HepG2 (cell line): ENCODE measurements around the gene CDK14. TPM values are rescaled to one million over a fixed set of nuclear protein-coding genes. Genes with fewer than 3 reads are reported as not detected.

Source experiments
- ATAC-seq: fragments of 200-7000 bp; cut with Tn5 transposase; 3 replicates; pipeline ENCODE4 v1.9.1; 2020; ENCODE audit warnings: mild to moderate bottlenecking, moderate library complexity
- BruUV-seq: library from RNA; stranded (reverse); fragments of 400-500 nt; replicated peaks from 2 replicates; lab custom pipeline; 2021; lab: Mats Ljungman, UMichigan
- CTCF ChIA-PET: fragments of 300-600 bp; formaldehyde crosslinking; extraction: SDS; loops from one replicate; lab custom pipeline; 2021; ENCODE audit warnings: low total read pairs, inconsistent platforms, low intra/inter-chr PET ratio; lab: Yijun Ruan, JAX
- POLR2A ChIA-PET: fragments of 350-600 bp; sonication (Branson Sonifier 250); formaldehyde crosslinking; loops from one replicate; lab custom pipeline; 2020; ENCODE audit warnings: antibody characterized with exemption, inconsistent platforms; lab: Yijun Ruan, JAX
- DNase-seq: peaks from one replicate; pipeline ENCODE4 v3.0.0-alpha.2; 2015; ENCODE audit warnings: low spot score
- FAIRE-seq: peaks from 3 replicates; lab custom pipeline; 2011; peaks lifted over from hg19 to GRCh38; lab: Jason Lieb, UNC
- H2AFZ ChIP-seq: one replicate; pipeline ENCODE4 v1.6.1; 2011; ENCODE audit warnings: low read length, inconsistent platforms
- H3K27ac ChIP-seq: fragments of 300-600 bp; 3 replicates; pipeline ENCODE4 v1.8.0; 2011; ENCODE audit warnings: mixed run types, mild to moderate bottlenecking, mixed read lengths, low read length, inconsistent platforms; ENCODE audit not compliant: insufficient read depth; ENCODE audit errors: extremely low read length
- H3K27me3 ChIP-seq, 2 experiments: fragments of 200-600 bp in 1 of 2; 2 replicates in 1 of 2; 3 replicates in 1 of 2; pipeline versions ENCODE4 v1.6.0 to v1.8.0; 2011; ENCODE audit warnings: low read length in 2 of 2, mild to moderate bottlenecking in 2 of 2, moderate library complexity in 2 of 2, inconsistent platforms in 1 of 2; ENCODE audit not compliant: insufficient read depth in 2 of 2, control insufficient read depth in 1 of 2
- H3K36me3 ChIP-seq, 2 experiments: fragments of 200-600 bp in 1 of 2; replicated peaks in 1 of 2; 2 replicates in 1 of 2; 3 replicates in 1 of 2; pipeline versions ENCODE4 v1.5.1 to v1.8.0; 2011; ENCODE audit warnings: low read length in 2 of 2, inconsistent platforms in 1 of 2; ENCODE audit not compliant: insufficient read depth in 2 of 2, control insufficient read depth in 1 of 2
- H3K4me1 ChIP-seq: 2 replicates; pipeline ENCODE4 v1.5.1; 2012; ENCODE audit warnings: low read length, inconsistent platforms; ENCODE audit not compliant: insufficient read depth
- H3K4me2 ChIP-seq: 2 replicates; pipeline ENCODE4 v1.6.0; 2011; ENCODE audit warnings: low read depth, low read length, inconsistent platforms
- H3K4me3 ChIP-seq, 3 experiments: fragments of 200-600 bp in 1 of 3; sonication (generic), shearing (Covaris generic) in 1 of 3; replicated peaks in 1 of 3; 2 replicates each; pipeline ENCODE4 v1.5.1; 2011 to 2016; ENCODE audit warnings: low read length in 3 of 3, inconsistent platforms in 2 of 3, low read depth in 2 of 3, mild to moderate bottlenecking in 2 of 3, control low read depth in 1 of 3, mixed read lengths in 1 of 3; ENCODE audit not compliant: insufficient read depth in 1 of 3
- H3K79me2 ChIP-seq: one replicate; pipeline ENCODE4 v1.6.1; 2011; ENCODE audit warnings: low read length, inconsistent platforms; ENCODE audit not compliant: insufficient read depth
- H3K9ac ChIP-seq: 2 replicates; pipeline ENCODE4 v1.6.0; 2011; ENCODE audit warnings: mild to moderate bottlenecking, low read depth, low read length, inconsistent platforms; ENCODE audit not compliant: insufficient read depth
- H3K9me3 ChIP-seq: 2 replicates; pipeline ENCODE4 v1.5.1; 2012; ENCODE audit warnings: mild to moderate bottlenecking, low read length
- H4K20me1 ChIP-seq: 2 replicates; pipeline ENCODE4 v1.6.0; 2011; ENCODE audit warnings: inconsistent platforms, mild to moderate bottlenecking, low read length, moderate library complexity; ENCODE audit not compliant: insufficient read depth
- AGO2 ChIP-seq: fragments of 200-400 bp; formaldehyde crosslinking; optimal IDR thresholded peaks from 2 replicates; pipeline ENCODE3; 2017; ENCODE audit warnings: mild to moderate bottlenecking, low read depth, low read length, moderate library complexity
- CEBPB ChIP-seq: IDR thresholded peaks from 2 replicates; pipeline ENCODE4 v1.6.1; 2011; ENCODE audit warnings: low read depth, low read length, improper control_type of control experiment, borderline replicate concordance
- CEBPG ChIP-seq: IDR thresholded peaks from 2 replicates; pipeline ENCODE4 v1.6.1; 2016
- ELF3 ChIP-seq: IDR thresholded peaks from 2 replicates; pipeline ENCODE4 v1.6.1; 2016; ENCODE audit warnings: missing genetic modification reagents, missing compliant biosample characterization
- FOXP1 ChIP-seq, 2 experiments: fragments of 450-650 bp in 1 of 2; IDR thresholded peaks; 2 replicates each; pipeline ENCODE4 v1.6.1; 2017 to 2018; ENCODE audit warnings: antibody characterized with exemption in 1 of 2
- GATAD2A ChIP-seq: IDR thresholded peaks from 2 replicates; pipeline ENCODE4 v1.6.1; 2016
- SOX13 ChIP-seq, 3 experiments: fragments of 450-650 bp in 1 of 3; sonication (generic) in 1 of 3; formaldehyde crosslinking in 1 of 3; IDR thresholded peaks in 2 of 3; conservative IDR thresholded peaks in 1 of 3; 2 replicates each; pipeline versions ENCODE4 v1.5.0 to v1.6.1; 2016 to 2020; ENCODE audit warnings: antibody characterized with exemption in 1 of 3, mild to moderate bottlenecking in 1 of 3, missing compliant biosample characterization in 1 of 3, missing genetic modification reagents in 1 of 3, moderate library complexity in 1 of 3
- ZNF12 ChIP-seq: sonication (generic); formaldehyde crosslinking; IDR thresholded peaks from 2 replicates; pipeline ENCODE4 v1.5.0; 2020; ENCODE audit warnings: missing genetic modification reagents
- ZNF510 ChIP-seq: sonication (generic); formaldehyde crosslinking; IDR thresholded peaks from 2 replicates; pipeline ENCODE4 v1.4.0; 2020; ENCODE audit warnings: low read depth, mild to moderate bottlenecking, missing genetic modification reagents
- WGBS: methylation state at CpG from one replicate; pipeline ENCODE4 v1.1.6; 2017; ENCODE audit warnings: low lambda C conversion rate; 5-methylcytosine and 5-hydroxymethylcytosine counted together
- in situ Hi-C: cut with HindIII; loops from 2 replicates; pipeline ENCODE4 v1.10.0; 2017; ENCODE audit warnings: low pct_unique_long_range_greater_than_20kb; ENCODE audit not compliant: extremely low pct_ligation_motif_present
- intact Hi-C: fragments of 100-400 bp; cut with micrococcal nuclease; formaldehyde crosslinking; loops from one replicate; pipeline ENCODE4 v1.10.0; 2022; ENCODE audit not compliant: unreplicated experiment
- polyA plus RNA-seq, 8 experiments: library from polyadenylated mRNA; depleted of rRNA in 3 of 8; stranded (reverse) in 7 of 8; unstranded in 1 of 8; fragments of >200 nt; fragmentation: Illumina TruSeq in 4 of 8; extraction: Trizol in 4 of 8; gene quantifications; 2 replicates each; pipeline versions ENCODE4 v1.2.1 to v1.2.3, GENCODE V29; 2011 to 2016; ENCODE audit warnings: low read depth in 4 of 8, missing spikeins in 1 of 8, mixed read lengths in 1 of 8; ENCODE audit not compliant: insufficient read depth in 1 of 8
- total RNA-seq, 5 experiments: library from RNA; depleted of rRNA; stranded (reverse); fragments of >200 nt; fragmentation: Illumina TruSeq; extraction: Trizol; gene quantifications; 2 replicates each; pipeline ENCODE4 v1.2.3, GENCODE V29; 2016; ENCODE audit warnings: low read depth in 1 of 5
- TF ChIP-seq, protein P1 (sequence below): IDR thresholded peaks from 2 replicates; pipeline ENCODE4 v1.4.0; 2020; ENCODE audit warnings: mild to moderate bottlenecking, missing genetic modification reagents
- TF ChIP-seq, protein P2 (sequence below): sonication (generic); formaldehyde crosslinking; IDR thresholded peaks from 2 replicates; pipeline ENCODE4 v1.5.1; 2020; ENCODE audit warnings: mild to moderate bottlenecking, missing genetic modification reagents, moderate library complexity

CDK14 gene
- total and polyA plus RNA-seq, 2 of the 13 experiments (the other 11 are each of a cell fraction or from before 2014, with no cell fraction given) = 0.26 to 0.71 TPM

- no TSS peak for BruUV-seq
- Histone ChIP-seq H4K20me1 (no peaks in the 10 kb centered on the region), H3K27me3 (no peaks in the 10 kb centered on the region), H3K9ac (no peak overlapping the region), H3K79me2 (no peaks in the 10 kb centered on the region), H2AFZ (no peak overlapping the region), H3K27ac (no peak overlapping the region), H3K4me2 (no peak overlapping the region), H3K4me3 (no peak overlapping the region), H3K9me3 (no peaks in the 10 kb centered on the region), H3K4me1 (peaks cover 16% of the 10 kb centered on the region), H3K36me3 (no peaks in the 10 kb centered on the region)
- in situ Hi-C loops (no loop called here), intact Hi-C loops (no loop called here)
- WGBS = 0% methylated on average over 2 of the region's 2 CpGs
- ATAC-seq (no peak), FAIRE-seq (no peak), DNase-seq (peak; percentile 32)
- CTCF ChIA-PET = no interaction called here
- POLR2A ChIA-PET = no interaction called here
- peak; percentile 65; the same call in 1 of the 2 replicates for TF ChIP-seq ZNF12 (CRISPR knock-in tag)
- TF ChIP-seq, protein P1, sequence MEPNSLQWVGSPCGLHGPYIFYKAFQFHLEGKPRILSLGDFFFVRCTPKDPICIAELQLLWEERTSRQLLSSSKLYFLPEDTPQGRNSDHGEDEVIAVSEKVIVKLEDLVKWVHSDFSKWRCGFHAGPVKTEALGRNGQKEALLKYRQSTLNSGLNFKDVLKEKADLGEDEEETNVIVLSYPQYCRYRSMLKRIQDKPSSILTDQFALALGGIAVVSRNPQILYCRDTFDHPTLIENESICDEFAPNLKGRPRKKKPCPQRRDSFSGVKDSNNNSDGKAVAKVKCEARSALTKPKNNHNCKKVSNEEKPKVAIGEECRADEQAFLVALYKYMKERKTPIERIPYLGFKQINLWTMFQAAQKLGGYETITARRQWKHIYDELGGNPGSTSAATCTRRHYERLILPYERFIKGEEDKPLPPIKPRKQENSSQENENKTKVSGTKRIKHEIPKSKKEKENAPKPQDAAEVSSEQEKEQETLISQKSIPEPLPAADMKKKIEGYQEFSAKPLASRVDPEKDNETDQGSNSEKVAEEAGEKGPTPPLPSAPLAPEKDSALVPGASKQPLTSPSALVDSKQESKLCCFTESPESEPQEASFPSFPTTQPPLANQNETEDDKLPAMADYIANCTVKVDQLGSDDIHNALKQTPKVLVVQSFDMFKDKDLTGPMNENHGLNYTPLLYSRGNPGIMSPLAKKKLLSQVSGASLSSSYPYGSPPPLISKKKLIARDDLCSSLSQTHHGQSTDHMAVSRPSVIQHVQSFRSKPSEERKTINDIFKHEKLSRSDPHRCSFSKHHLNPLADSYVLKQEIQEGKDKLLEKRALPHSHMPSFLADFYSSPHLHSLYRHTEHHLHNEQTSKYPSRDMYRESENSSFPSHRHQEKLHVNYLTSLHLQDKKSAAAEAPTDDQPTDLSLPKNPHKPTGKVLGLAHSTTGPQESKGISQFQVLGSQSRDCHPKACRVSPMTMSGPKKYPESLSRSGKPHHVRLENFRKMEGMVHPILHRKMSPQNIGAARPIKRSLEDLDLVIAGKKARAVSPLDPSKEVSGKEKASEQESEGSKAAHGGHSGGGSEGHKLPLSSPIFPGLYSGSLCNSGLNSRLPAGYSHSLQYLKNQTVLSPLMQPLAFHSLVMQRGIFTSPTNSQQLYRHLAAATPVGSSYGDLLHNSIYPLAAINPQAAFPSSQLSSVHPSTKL = peak; percentile 44
- TF ChIP-seq FOXP1 (IDR thresholded peaks at IDR 0.05) = no peak
- TF ChIP-seq FOXP1 (CRISPR knock-in tag; IDR thresholded peaks at IDR 0.05) = 0 out of 2 replicates have a peak, but pooled peaks have one; percentile 12
- no peak for TF ChIP-seq SOX13 (IDR thresholded peaks at IDR 0.05)
- peak in 1 of 2 experiments; percentile 36; a peak in 1 of 4 replicates for TF ChIP-seq SOX13 (CRISPR knock-in tag; conservative IDR thresholded peaks at IDR 0.05 in 1 of 2, IDR thresholded peaks at IDR 0.05 in 1 of 2)
- TF ChIP-seq AGO2 = no peak
- TF ChIP-seq, protein P2, sequence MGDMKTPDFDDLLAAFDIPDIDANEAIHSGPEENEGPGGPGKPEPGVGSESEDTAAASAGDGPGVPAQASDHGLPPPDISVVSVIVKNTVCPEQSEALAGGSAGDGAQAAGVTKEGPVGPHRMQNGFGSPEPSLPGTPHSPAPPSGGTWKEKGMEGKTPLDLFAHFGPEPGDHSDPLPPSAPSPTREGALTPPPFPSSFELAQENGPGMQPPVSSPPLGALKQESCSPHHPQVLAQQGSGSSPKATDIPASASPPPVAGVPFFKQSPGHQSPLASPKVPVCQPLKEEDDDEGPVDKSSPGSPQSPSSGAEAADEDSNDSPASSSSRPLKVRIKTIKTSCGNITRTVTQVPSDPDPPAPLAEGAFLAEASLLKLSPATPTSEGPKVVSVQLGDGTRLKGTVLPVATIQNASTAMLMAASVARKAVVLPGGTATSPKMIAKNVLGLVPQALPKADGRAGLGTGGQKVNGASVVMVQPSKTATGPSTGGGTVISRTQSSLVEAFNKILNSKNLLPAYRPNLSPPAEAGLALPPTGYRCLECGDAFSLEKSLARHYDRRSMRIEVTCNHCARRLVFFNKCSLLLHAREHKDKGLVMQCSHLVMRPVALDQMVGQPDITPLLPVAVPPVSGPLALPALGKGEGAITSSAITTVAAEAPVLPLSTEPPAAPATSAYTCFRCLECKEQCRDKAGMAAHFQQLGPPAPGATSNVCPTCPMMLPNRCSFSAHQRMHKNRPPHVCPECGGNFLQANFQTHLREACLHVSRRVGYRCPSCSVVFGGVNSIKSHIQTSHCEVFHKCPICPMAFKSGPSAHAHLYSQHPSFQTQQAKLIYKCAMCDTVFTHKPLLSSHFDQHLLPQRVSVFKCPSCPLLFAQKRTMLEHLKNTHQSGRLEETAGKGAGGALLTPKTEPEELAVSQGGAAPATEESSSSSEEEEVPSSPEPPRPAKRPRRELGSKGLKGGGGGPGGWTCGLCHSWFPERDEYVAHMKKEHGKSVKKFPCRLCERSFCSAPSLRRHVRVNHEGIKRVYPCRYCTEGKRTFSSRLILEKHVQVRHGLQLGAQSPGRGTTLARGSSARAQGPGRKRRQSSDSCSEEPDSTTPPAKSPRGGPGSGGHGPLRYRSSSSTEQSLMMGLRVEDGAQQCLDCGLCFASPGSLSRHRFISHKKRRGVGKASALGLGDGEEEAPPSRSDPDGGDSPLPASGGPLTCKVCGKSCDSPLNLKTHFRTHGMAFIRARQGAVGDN = no peak
- TF ChIP-seq ELF3 = peak; percentile 59; the same call in 1 of the 2 replicates
- TF ChIP-seq GATAD2A (CRISPR knock-in tag) = 0 out of 2 replicates have a peak, but pooled peaks have one; percentile 24
- peak; percentile 97 for TF ChIP-seq CEBPB
- TF ChIP-seq ZNF510 (CRISPR knock-in tag) = no peak
- TF ChIP-seq CEBPG (CRISPR knock-in tag) = peak; percentile 86
These were observed 644.3 kb downstream of the CDK14 start for GRCh38 chr7:91240376-91240941.
